Endometrial microvascular endothelial cells (primary cell): Measurements from ENCODE around the gene CTDSPL. TPM values are rescaled to one million over a fixed set of nuclear protein-coding genes. Genes with fewer than 3 reads are reported as not detected.

ENCODE experiments used
- in situ Hi-C: cut with HindIII; loops from 2 replicates; pipeline ENCODE4 v1.10.0; 2017; ENCODE audit warnings: low sequenced_read_pairs, low pct_unique_long_range_greater_than_20kb; ENCODE audit errors: inconsistent ontology term
- total RNA-seq: library from RNA; depleted of rRNA; stranded (reverse); fragments of >200 nt; gene quantifications from one replicate; pipeline ENCODE4 v1.2.3, GENCODE V29; 2015; ENCODE audit errors: inconsistent ontology term

The CTDSPL gene
- total RNA-seq, 1 donor from 2014 or later = 17.2 TPM

GRCh38 chr3:37849146-37849923 lies 12.3 kb upstream of the CTDSPL start:
- in situ Hi-C loops = no loop called here

GRCh38 chr3:37852097-37852496 lies 9.6 kb upstream of the CTDSPL start:
- in situ Hi-C loops = no loop called here

- in situ Hi-C loops = no loop called here
Measured at GRCh38 chr3:37852771-37853170, 8.9 kb upstream of the CTDSPL start.

- in situ Hi-C loops = no loop called here
Measured at GRCh38 chr3:37853691-37854413, 7.8 kb upstream of the CTDSPL start.

- in situ Hi-C loops = no loop called here
Measured at GRCh38 chr3:37855363-37855970, 6.2 kb upstream of the CTDSPL start.

- in situ Hi-C loops = no loop called here
Measured at GRCh38 chr3:37856381-37856780, 5.3 kb upstream of the CTDSPL start.

GRCh38 chr3:37858742-37859141 lies 2.9 kb upstream of the CTDSPL start:
- in situ Hi-C loops = no loop called here

GRCh38 chr3:37859354-37859753 lies 2.3 kb upstream of the CTDSPL start:
- in situ Hi-C loops = no loop called here

- in situ Hi-C loops = no loop called here
Measured at GRCh38 chr3:37859908-37860199, 1.8 kb upstream of the CTDSPL start.

GRCh38 chr3:37862219-37862902 lies 681 bp downstream of the CTDSPL start:
- in situ Hi-C loops = no loop called here

- in situ Hi-C loops = no loop called here
Measured at GRCh38 chr3:37862903-37863815, 1.5 kb downstream of the CTDSPL start.

GRCh38 chr3:37863949-37864822 lies 2.5 kb downstream of the CTDSPL start:
- in situ Hi-C loops = no loop called here

GRCh38 chr3:37864904-37865303 lies 3.2 kb downstream of the CTDSPL start:
- in situ Hi-C loops = no loop called here

GRCh38 chr3:37867144-37867543 lies 5.5 kb downstream of the CTDSPL start:
- in situ Hi-C loops = no loop called here

GRCh38 chr3:37871858-37872257 lies 10.2 kb downstream of the CTDSPL start:
- in situ Hi-C loops = no loop called here

- in situ Hi-C loops = no loop called here
Measured at GRCh38 chr3:37872413-37873160, 10.9 kb downstream of the CTDSPL start.

- in situ Hi-C loops = no loop called here
Measured at GRCh38 chr3:37876279-37876678, 14.6 kb downstream of the CTDSPL start.
